HepG2 (cell line): ENCODE results near the gene PSD. TPM values are rescaled to one million over a fixed set of nuclear protein-coding genes. Genes with fewer than 3 reads are reported as not detected.

ENCODE experiments used
- ATAC-seq: fragments of 200-7000 bp; cut with Tn5 transposase; 3 replicates; pipeline ENCODE4 v1.9.1; 2020; ENCODE audit warnings: mild to moderate bottlenecking, moderate library complexity
- BruUV-seq: library from RNA; stranded (reverse); fragments of 400-500 nt; replicated peaks from 2 replicates; lab custom pipeline; 2021; lab: Mats Ljungman, UMichigan
- CTCF ChIA-PET: fragments of 300-600 bp; formaldehyde crosslinking; extraction: SDS; loops from one replicate; lab custom pipeline; 2021; ENCODE audit warnings: low total read pairs, inconsistent platforms, low intra/inter-chr PET ratio; lab: Yijun Ruan, JAX
- POLR2A ChIA-PET: fragments of 350-600 bp; sonication (Branson Sonifier 250); formaldehyde crosslinking; loops from one replicate; lab custom pipeline; 2020; ENCODE audit warnings: antibody characterized with exemption, inconsistent platforms; lab: Yijun Ruan, JAX
- DNase-seq: peaks from one replicate; pipeline ENCODE4 v3.0.0-alpha.2; 2015; ENCODE audit warnings: low spot score
- FAIRE-seq: peaks from 3 replicates; lab custom pipeline; 2011; peaks lifted over from hg19 to GRCh38; lab: Jason Lieb, UNC
- H2AFZ ChIP-seq: one replicate; pipeline ENCODE4 v1.6.1; 2011; ENCODE audit warnings: low read length, inconsistent platforms
- H3K27ac ChIP-seq: fragments of 300-600 bp; 3 replicates; pipeline ENCODE4 v1.8.0; 2011; ENCODE audit warnings: mixed run types, mild to moderate bottlenecking, mixed read lengths, low read length, inconsistent platforms; ENCODE audit not compliant: insufficient read depth; ENCODE audit errors: extremely low read length
- H3K27me3 ChIP-seq, 2 experiments: fragments of 200-600 bp in 1 of 2; 2 replicates in 1 of 2; 3 replicates in 1 of 2; pipeline versions ENCODE4 v1.6.0 to v1.8.0; 2011; ENCODE audit warnings: low read length in 2 of 2, mild to moderate bottlenecking in 2 of 2, moderate library complexity in 2 of 2, inconsistent platforms in 1 of 2; ENCODE audit not compliant: insufficient read depth in 2 of 2, control insufficient read depth in 1 of 2
- H3K36me3 ChIP-seq, 2 experiments: fragments of 200-600 bp in 1 of 2; replicated peaks in 1 of 2; 2 replicates in 1 of 2; 3 replicates in 1 of 2; pipeline versions ENCODE4 v1.5.1 to v1.8.0; 2011; ENCODE audit warnings: low read length in 2 of 2, inconsistent platforms in 1 of 2; ENCODE audit not compliant: insufficient read depth in 2 of 2, control insufficient read depth in 1 of 2
- H3K4me1 ChIP-seq: 2 replicates; pipeline ENCODE4 v1.5.1; 2012; ENCODE audit warnings: low read length, inconsistent platforms; ENCODE audit not compliant: insufficient read depth
- H3K4me2 ChIP-seq: 2 replicates; pipeline ENCODE4 v1.6.0; 2011; ENCODE audit warnings: low read depth, low read length, inconsistent platforms
- H3K4me3 ChIP-seq, 3 experiments: fragments of 200-600 bp in 1 of 3; sonication (generic), shearing (Covaris generic) in 1 of 3; replicated peaks in 1 of 3; 2 replicates each; pipeline ENCODE4 v1.5.1; 2011 to 2016; ENCODE audit warnings: low read length in 3 of 3, inconsistent platforms in 2 of 3, low read depth in 2 of 3, mild to moderate bottlenecking in 2 of 3, control low read depth in 1 of 3, mixed read lengths in 1 of 3; ENCODE audit not compliant: insufficient read depth in 1 of 3
- H3K79me2 ChIP-seq: one replicate; pipeline ENCODE4 v1.6.1; 2011; ENCODE audit warnings: low read length, inconsistent platforms; ENCODE audit not compliant: insufficient read depth
- H3K9ac ChIP-seq: 2 replicates; pipeline ENCODE4 v1.6.0; 2011; ENCODE audit warnings: mild to moderate bottlenecking, low read depth, low read length, inconsistent platforms; ENCODE audit not compliant: insufficient read depth
- H3K9me3 ChIP-seq: 2 replicates; pipeline ENCODE4 v1.5.1; 2012; ENCODE audit warnings: mild to moderate bottlenecking, low read length
- H4K20me1 ChIP-seq: 2 replicates; pipeline ENCODE4 v1.6.0; 2011; ENCODE audit warnings: inconsistent platforms, mild to moderate bottlenecking, low read length, moderate library complexity; ENCODE audit not compliant: insufficient read depth
- JUND ChIP-seq: sonication (generic); formaldehyde crosslinking; IDR thresholded peaks from 2 replicates; pipeline ENCODE4 v1.8.0; 2022; ENCODE audit warnings: mild to moderate bottlenecking, missing genetic modification reagents
- MXI1 ChIP-seq: IDR thresholded peaks from 3 replicates; pipeline ENCODE4 v1.6.1; 2012; ENCODE audit warnings: low read depth, low read length, inconsistent platforms, borderline replicate concordance
- NPAS2 ChIP-seq: sonication (generic); formaldehyde crosslinking; IDR thresholded peaks from 2 replicates; pipeline ENCODE4 v1.8.0; 2022; ENCODE audit warnings: mild to moderate bottlenecking, missing genetic modification reagents, borderline replicate concordance
- RBFOX2 ChIP-seq: fragments of 200-400 bp; formaldehyde crosslinking; IDR thresholded peaks from 2 replicates; pipeline ENCODE4 v1.6.1; 2017; ENCODE audit warnings: low read depth, mild to moderate bottlenecking, low read length
- RFX1 ChIP-seq: fragments of 450-650 bp; IDR thresholded peaks from 2 replicates; pipeline ENCODE4 v1.6.1; 2017
- RFX3 ChIP-seq: IDR thresholded peaks from 2 replicates; pipeline ENCODE4 v1.6.1; 2016; ENCODE audit warnings: missing biosample characterization, missing genetic modification reagents
- ZBTB25 ChIP-seq: IDR thresholded peaks from 2 replicates; pipeline ENCODE4 v1.6.1; 2018; ENCODE audit warnings: missing genetic modification reagents
- ZNF569 ChIP-seq: sonication (generic); formaldehyde crosslinking; IDR thresholded peaks from 2 replicates; pipeline ENCODE4 v1.5.0; 2020; ENCODE audit warnings: mild to moderate bottlenecking, missing genetic modification reagents, moderate library complexity, borderline replicate concordance
- ZSCAN25 ChIP-seq: sonication (generic); formaldehyde crosslinking; IDR thresholded peaks from 2 replicates; pipeline ENCODE4 v1.8.0; 2022; ENCODE audit warnings: mild to moderate bottlenecking, missing genetic modification reagents
- WGBS: methylation state at CpG from one replicate; pipeline ENCODE4 v1.1.6; 2017; ENCODE audit warnings: low lambda C conversion rate; 5-methylcytosine and 5-hydroxymethylcytosine counted together
- in situ Hi-C: cut with HindIII; loops from 2 replicates; pipeline ENCODE4 v1.10.0; 2017; ENCODE audit warnings: low pct_unique_long_range_greater_than_20kb; ENCODE audit not compliant: extremely low pct_ligation_motif_present
- intact Hi-C: fragments of 100-400 bp; cut with micrococcal nuclease; formaldehyde crosslinking; loops from one replicate; pipeline ENCODE4 v1.10.0; 2022; ENCODE audit not compliant: unreplicated experiment
- polyA plus RNA-seq, 8 experiments: library from polyadenylated mRNA; depleted of rRNA in 3 of 8; stranded (reverse) in 7 of 8; unstranded in 1 of 8; fragments of >200 nt; fragmentation: Illumina TruSeq in 4 of 8; extraction: Trizol in 4 of 8; gene quantifications; 2 replicates each; pipeline versions ENCODE4 v1.2.1 to v1.2.3, GENCODE V29; 2011 to 2016; ENCODE audit warnings: low read depth in 4 of 8, missing spikeins in 1 of 8, mixed read lengths in 1 of 8; ENCODE audit not compliant: insufficient read depth in 1 of 8
- total RNA-seq, 5 experiments: library from RNA; depleted of rRNA; stranded (reverse); fragments of >200 nt; fragmentation: Illumina TruSeq; extraction: Trizol; gene quantifications; 2 replicates each; pipeline ENCODE4 v1.2.3, GENCODE V29; 2016; ENCODE audit warnings: low read depth in 1 of 5

The PSD gene
- total and polyA plus RNA-seq, 2 of the 13 experiments (the other 11 are each of a cell fraction or from before 2014, with no cell fraction given) = 0.35 to 0.58 TPM

- Histone ChIP-seq H3K36me3 (no peaks in the 10 kb centered on the region), H3K27ac (no peak overlapping the region), H3K9ac (no peak overlapping the region), H3K27me3 (peaks cover 20 to 77% of the 10 kb centered on the region in 2 experiments), H3K79me2 (no peaks in the 10 kb centered on the region), H3K4me3 (no peak overlapping the region), H3K4me2 (no peak overlapping the region)
- intact Hi-C loops = no loop called here
- ATAC-seq = no peak
- in situ Hi-C loops = no loop called here
- FAIRE-seq = no peak
- TF ChIP-seq RFX3 (CRISPR knock-in tag) = peak; percentile 69
- no peak for TF ChIP-seq ZBTB25 (CRISPR knock-in tag)
- no peak for TF ChIP-seq ZNF569 (CRISPR knock-in tag)
- TF ChIP-seq RFX1 = peak; percentile 73
- no peak for TF ChIP-seq RBFOX2
- TF ChIP-seq NPAS2 (CRISPR knock-in tag) = no peak
- TF ChIP-seq JUND (CRISPR knock-in tag) = no peak
- TF ChIP-seq MXI1 = peak; percentile 48; the same call in 1 of the 3 replicates
- TF ChIP-seq ZSCAN25 (CRISPR knock-in tag) = no peak
- TF ChIP-seq, all 625 proteins: peak for 3
- peaks cover 4% of the 10 kb centered on the region; the same call in 1 of the 2 replicates for H4K20me1 ChIP-seq
- DNase-seq = no peak
- H3K4me1 ChIP-seq = peaks cover 24% of the 10 kb centered on the region
- no peak overlapping the region for H2AFZ ChIP-seq
- ChIA-PET CTCF (no interaction called here), POLR2A (no interaction called here)
- no peaks in the 10 kb centered on the region for H3K9me3 ChIP-seq
- no TSS peak for BruUV-seq
- WGBS = 8% methylated on average over 5 of the region's 5 CpGs
Observed at GRCh38 chr10:102413053-102413705, 5.4 kb downstream of the PSD start.
